Tibial nerve (tissue), 4 donors: ENCODE data around the gene GAN. TPM values are rescaled to one million over a fixed set of nuclear protein-coding genes. Genes with fewer than 3 reads are reported as not detected.
A peak's percentile ranks its signal among the peaks of the same experiment; 100 is the strongest.

Experiments used
- DNase-seq, 2 donors: peaks; one replicate each; pipeline ENCODE4 v3.0.0-alpha.2; 2019; ENCODE audit warnings: low spot score in 2 of 2
- H3K27ac ChIP-seq, 4 donors: fragments of 200-600 bp; sonication (generic) in 3 of 4; one replicate each; pipeline ENCODE4 v1.5.1; 2017 to 2019; ENCODE audit warnings: mild to moderate bottlenecking in 1 of 4
- H3K27me3 ChIP-seq, 2 donors: fragments of 200-600 bp; sonication (generic) in 1 of 2; one replicate each; pipeline versions ENCODE4 v1.5.1 to v1.6.0; 2017 to 2019
- H3K36me3 ChIP-seq, 3 donors: fragments of 200-600 bp; sonication (generic); one replicate each; pipeline ENCODE4 v1.5.1; 2018 to 2019
- H3K4me1 ChIP-seq, 4 donors: fragments of 200-600 bp; sonication (generic) in 3 of 4; one replicate each; pipeline ENCODE4 v1.5.1; 2017 to 2019
- H3K4me3 ChIP-seq, 4 donors: fragments of 200-600 bp; sonication (generic) in 3 of 4; one replicate each; pipeline ENCODE4 v1.5.1; 2017 to 2019; ENCODE audit warnings: mild to moderate bottlenecking in 1 of 4, moderate library complexity in 1 of 4
- H3K9me3 ChIP-seq, 4 donors: fragments of 200-600 bp; sonication (generic) in 3 of 4; one replicate each; pipeline ENCODE4 v1.5.1; 2017 to 2019
- EP300 ChIP-seq, 2 donors: sonication (generic); formaldehyde crosslinking; IDR thresholded peaks; one replicate each; pipeline ENCODE4 v1.6.1; 2017; ENCODE audit warnings: antibody characterized with exemption in 2 of 2, mild to moderate bottlenecking in 1 of 2
- POLR2A ChIP-seq, 2 donors: fragments of 450-650 bp; IDR thresholded peaks; one replicate each; pipeline ENCODE4 v1.6.1; 2017; ENCODE audit warnings: antibody characterized with exemption in 2 of 2, mild to moderate bottlenecking in 2 of 2, moderate library complexity in 2 of 2
- WGBS, 2 donors: methylation state at CpG; one replicate each; pipeline ENCODE4 v1.1.5; 2018; 5-methylcytosine and 5-hydroxymethylcytosine counted together
- total RNA-seq, 4 donors: library from RNA; depleted of rRNA; stranded (reverse); fragments of >200 nt; gene quantifications; one replicate each; pipeline ENCODE4 v1.1.0, GENCODE V29; 2016
- TF ChIP-seq, protein P1 (sequence below), 5 experiments: fragments of 200-600 bp in 3 of 5; fragments of 450-650 bp in 2 of 5; sonication (generic) in 3 of 5; IDR thresholded peaks; one replicate each; pipeline ENCODE4 v1.5.1; 2016 to 2019; ENCODE audit warnings: antibody characterized with exemption in 5 of 5, mild to moderate bottlenecking in 3 of 5, moderate library complexity in 2 of 5

GAN gene, protein sequence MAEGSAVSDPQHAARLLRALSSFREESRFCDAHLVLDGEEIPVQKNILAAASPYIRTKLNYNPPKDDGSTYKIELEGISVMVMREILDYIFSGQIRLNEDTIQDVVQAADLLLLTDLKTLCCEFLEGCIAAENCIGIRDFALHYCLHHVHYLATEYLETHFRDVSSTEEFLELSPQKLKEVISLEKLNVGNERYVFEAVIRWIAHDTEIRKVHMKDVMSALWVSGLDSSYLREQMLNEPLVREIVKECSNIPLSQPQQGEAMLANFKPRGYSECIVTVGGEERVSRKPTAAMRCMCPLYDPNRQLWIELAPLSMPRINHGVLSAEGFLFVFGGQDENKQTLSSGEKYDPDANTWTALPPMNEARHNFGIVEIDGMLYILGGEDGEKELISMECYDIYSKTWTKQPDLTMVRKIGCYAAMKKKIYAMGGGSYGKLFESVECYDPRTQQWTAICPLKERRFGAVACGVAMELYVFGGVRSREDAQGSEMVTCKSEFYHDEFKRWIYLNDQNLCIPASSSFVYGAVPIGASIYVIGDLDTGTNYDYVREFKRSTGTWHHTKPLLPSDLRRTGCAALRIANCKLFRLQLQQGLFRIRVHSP
- total RNA-seq, result 1 to 10 TPM; 9.0 to 9.3 (median 9.1) TPM

DNA sequence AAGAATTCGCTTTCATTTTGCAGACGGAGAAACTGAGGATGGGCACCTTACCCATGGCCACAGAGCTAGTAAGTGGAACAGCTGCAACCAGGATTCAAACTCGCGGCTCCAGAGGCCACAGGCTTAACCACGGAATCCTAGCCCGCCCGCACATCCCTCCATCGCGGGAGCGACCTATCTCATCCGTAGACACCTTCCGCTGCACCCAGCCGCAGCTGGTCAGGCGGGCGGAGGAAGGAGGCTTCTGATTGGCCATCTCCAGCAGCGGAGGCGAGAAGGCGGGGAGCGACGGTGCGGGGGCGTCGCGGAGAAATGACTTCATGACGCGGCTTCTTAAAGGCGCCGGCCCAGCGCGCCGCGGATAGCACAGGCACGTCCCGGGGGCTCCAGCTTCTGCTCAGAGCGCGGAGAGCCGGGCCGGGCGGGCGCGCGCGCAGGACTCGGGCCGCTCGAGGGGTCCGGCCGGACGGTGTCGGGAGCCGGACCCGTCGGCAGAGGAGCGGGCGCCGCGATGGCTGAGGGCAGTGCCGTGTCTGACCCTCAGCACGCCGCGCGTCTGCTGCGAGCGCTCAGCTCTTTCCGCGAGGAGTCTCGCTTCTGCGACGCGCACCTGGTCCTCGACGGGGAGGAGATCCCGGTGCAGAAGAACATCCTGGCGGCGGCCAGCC lies at the start of gene GAN:
GAN (plus strand) TSS at position 360 of the 668 bp plus-strand sequence; CDS start at position 512, 152 bp downstream.
- TF ChIP-seq, protein P1, sequence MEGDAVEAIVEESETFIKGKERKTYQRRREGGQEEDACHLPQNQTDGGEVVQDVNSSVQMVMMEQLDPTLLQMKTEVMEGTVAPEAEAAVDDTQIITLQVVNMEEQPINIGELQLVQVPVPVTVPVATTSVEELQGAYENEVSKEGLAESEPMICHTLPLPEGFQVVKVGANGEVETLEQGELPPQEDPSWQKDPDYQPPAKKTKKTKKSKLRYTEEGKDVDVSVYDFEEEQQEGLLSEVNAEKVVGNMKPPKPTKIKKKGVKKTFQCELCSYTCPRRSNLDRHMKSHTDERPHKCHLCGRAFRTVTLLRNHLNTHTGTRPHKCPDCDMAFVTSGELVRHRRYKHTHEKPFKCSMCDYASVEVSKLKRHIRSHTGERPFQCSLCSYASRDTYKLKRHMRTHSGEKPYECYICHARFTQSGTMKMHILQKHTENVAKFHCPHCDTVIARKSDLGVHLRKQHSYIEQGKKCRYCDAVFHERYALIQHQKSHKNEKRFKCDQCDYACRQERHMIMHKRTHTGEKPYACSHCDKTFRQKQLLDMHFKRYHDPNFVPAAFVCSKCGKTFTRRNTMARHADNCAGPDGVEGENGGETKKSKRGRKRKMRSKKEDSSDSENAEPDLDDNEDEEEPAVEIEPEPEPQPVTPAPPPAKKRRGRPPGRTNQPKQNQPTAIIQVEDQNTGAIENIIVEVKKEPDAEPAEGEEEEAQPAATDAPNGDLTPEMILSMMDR (IDR thresholded peaks at IDR 0.05), result peak in 1 of 5 experiments; percentile 42
- TF ChIP-seq POLR2A (IDR thresholded peaks at IDR 0.05), result peak; percentile 67 to 91
- peak; percentile 86 to 96 for TF ChIP-seq EP300 (IDR thresholded peaks at IDR 0.05)
- peak; percentile 88 to 90 for DNase-seq
- peak within 1 kb of the TSS; percentile 84 to 98 (median 90) for H3K4me3 ChIP-seq
- H3K36me3 ChIP-seq, result no peaks in the 10 kb centered on the region
- peak within 1 kb of the TSS; percentile 66 to 96 (median 92) for H3K27ac ChIP-seq
- no peaks in the 10 kb centered on the region for H3K9me3 ChIP-seq
- peaks cover 0 to 54% (median 15%) of the 10 kb centered on the region in 4 donors for H3K4me1 ChIP-seq
- WGBS, 2 donors, result 0% methylated on average over 24 to 74 of the region's 75 CpGs
- no peaks in the 10 kb centered on the region for H3K27me3 ChIP-seq

DNA sequence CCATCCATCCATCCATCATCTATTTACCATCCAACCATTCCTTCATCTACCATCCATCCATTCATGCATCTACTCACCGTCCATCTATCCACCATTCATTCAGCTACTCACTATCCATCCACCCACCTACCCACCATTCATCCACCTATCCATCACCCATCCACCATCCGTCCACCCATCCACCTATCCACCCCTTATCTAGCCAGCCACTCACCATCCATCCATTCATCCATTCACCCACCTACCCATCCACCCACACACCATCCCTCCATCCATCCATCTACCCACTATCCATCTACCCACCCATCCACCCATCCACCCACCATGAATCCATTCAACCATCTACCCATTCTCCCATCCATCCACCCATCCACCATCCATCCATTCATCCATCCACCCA lies 49.7 kb upstream of the GAN start:
- Histone ChIP-seq H3K27ac (no peak overlapping the region), H3K4me3 (no peak overlapping the region), H3K27me3 (no peaks in the 10 kb centered on the region), H3K9me3 (no peaks in the 10 kb centered on the region), H3K4me1 (peaks cover 0 to 23% (median 2%) of the 10 kb centered on the region in 4 donors), H3K36me3 (no peaks in the 10 kb centered on the region)
- TF ChIP-seq EP300 (IDR thresholded peaks at IDR 0.05), result no peak
- TF ChIP-seq POLR2A (IDR thresholded peaks at IDR 0.05), result no peak
- TF ChIP-seq, protein P1 (IDR thresholded peaks at IDR 0.05), result no peak
- no peak for DNase-seq
- WGBS, 2 donors, result 93 to 99% methylated on average over 2 of the region's 2 CpGs

DNA sequence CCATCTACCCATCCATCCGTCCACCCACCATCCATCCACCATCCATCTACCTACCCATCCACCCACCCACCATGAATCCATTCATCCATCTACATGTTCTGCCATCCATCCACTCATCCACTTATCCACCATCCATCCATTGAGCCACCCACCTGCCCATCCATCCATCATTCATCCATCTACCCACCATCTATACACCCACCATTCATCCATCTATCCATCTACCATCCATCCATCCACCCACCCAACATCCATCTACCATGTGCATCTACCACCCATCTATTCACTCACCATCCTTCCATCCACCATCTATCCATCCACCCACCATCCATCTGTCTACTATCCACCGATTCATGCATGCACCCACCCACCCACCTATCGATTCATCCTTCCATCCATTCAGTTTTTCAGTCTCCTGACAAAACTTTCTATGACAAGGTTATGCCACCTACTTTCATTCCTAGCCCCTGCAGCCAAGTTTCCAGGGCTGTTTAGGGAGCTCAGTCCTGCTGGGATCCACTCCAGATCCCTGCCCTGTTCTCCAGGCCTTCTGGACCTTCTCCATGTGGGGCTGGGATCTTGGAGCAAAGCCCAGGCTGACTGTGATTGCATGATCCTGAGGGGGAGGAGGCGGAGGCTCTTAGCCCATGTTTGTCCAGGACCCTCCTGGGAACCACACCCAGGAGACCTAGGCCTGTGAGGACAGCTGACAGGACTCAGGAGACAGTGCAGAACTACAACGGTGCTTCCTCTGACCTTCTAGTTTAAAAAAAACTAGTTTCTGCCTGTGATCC lies 48.9 kb upstream of the GAN start:
- no peaks in the 10 kb centered on the region for H3K36me3 ChIP-seq

DNA sequence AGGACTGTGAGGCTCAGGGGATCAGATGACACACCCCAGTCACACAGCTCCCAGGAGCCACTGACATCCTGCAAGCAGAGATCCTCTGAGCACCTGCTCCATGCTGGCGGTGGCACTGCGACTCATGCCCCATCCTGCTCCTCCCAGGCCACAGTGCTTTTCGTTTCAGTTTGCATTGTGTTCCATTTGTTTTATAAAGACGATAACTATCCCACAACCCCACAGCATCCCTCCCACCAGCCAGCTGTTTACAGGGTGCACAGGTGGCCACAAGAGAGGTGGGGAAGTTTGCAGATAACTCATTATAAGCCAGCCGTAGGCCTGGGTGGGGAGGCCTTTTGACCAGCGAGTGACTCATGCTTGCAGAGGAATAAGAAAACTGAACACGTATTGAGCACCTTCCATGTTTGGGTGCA lies 48.1 kb upstream of the GAN start:
- WGBS, 2 donors, result 51 to 77% methylated on average over 7 of the region's 7 CpGs
- TF ChIP-seq, protein P1 (IDR thresholded peaks at IDR 0.05), result no peak
- no peak for TF ChIP-seq EP300 (IDR thresholded peaks at IDR 0.05)
- no peak for TF ChIP-seq POLR2A (IDR thresholded peaks at IDR 0.05)
- no peak for DNase-seq
- no peaks in the 10 kb centered on the region for H3K36me3 ChIP-seq
- H3K4me3 ChIP-seq, result no peak overlapping the region
- peaks cover 0 to 23% (median 2%) of the 10 kb centered on the region in 4 donors for H3K4me1 ChIP-seq
- peak overlapping the region in 1 of 4 donors; percentile 23 for H3K27ac ChIP-seq
- no peaks in the 10 kb centered on the region for H3K9me3 ChIP-seq
- no peaks in the 10 kb centered on the region for H3K27me3 ChIP-seq

More for the DNA sequence above, 48.9 kb upstream of the GAN start:
- no peak overlapping the region for H3K4me3 ChIP-seq
- H3K9me3 ChIP-seq, result no peaks in the 10 kb centered on the region
- TF ChIP-seq, protein P1 (IDR thresholded peaks at IDR 0.05), result no peak
- TF ChIP-seq POLR2A (IDR thresholded peaks at IDR 0.05), result no peak
- peak in 1 of 2 donors; percentile 33 for TF ChIP-seq EP300 (IDR thresholded peaks at IDR 0.05)
- peak overlapping the region in 1 of 4 donors; percentile 23 for H3K27ac ChIP-seq
- 69 to 76% methylated on average over 5 of the region's 5 CpGs for WGBS, 2 donors
- H3K27me3 ChIP-seq, result no peaks in the 10 kb centered on the region
- DNase-seq, result peak; percentile 54 to 66
- peaks cover 0 to 23% (median 2%) of the 10 kb centered on the region in 4 donors for H3K4me1 ChIP-seq
